CD4-positive, alpha-beta T cell (primary cell): Measurements from ENCODE around the gene EZH1. TPM values are rescaled to one million over a fixed set of nuclear protein-coding genes. Genes with fewer than 3 reads are reported as not detected.
"Not testable (repeated sequence)": the region's sequence is repeated elsewhere in the genome, so short reads cannot be mapped to it uniquely, and the experiment has no call there.

Experiments
- ATAC-seq: fragments of 200-7000 bp; cut with Tn5 transposase; one replicate; pipeline ENCODE4 v1.10.0; 2022; ENCODE audit warnings: mild to moderate bottlenecking; ENCODE audit not compliant: poor library complexity
- CTCF ChIA-PET: fragments of 350-600 bp; sonication (Branson Sonifier 250); formaldehyde crosslinking; loops from one replicate; lab custom pipeline; 2021; ENCODE audit warnings: antibody characterized with exemption, inconsistent platforms; lab: Charles Lee
- POLR2A ChIA-PET: fragments of 350-600 bp; sonication (Branson Sonifier 250); formaldehyde crosslinking; loops from one replicate; lab custom pipeline; 2021; ENCODE audit warnings: antibody characterized with exemption, inconsistent platforms; lab: Charles Lee
- DNase-seq, 14 experiments: peaks; one replicate each; pipeline ENCODE4 v3.0.0-alpha.2; 2013 to 2020; ENCODE audit warnings: mixed read lengths in 2 of 14
- H3K27ac ChIP-seq, 2 donors: one replicate each; pipeline versions ENCODE4 v1.5.1 to v1.7.0; 2013; ENCODE audit warnings: low read length in 2 of 2, low read depth in 1 of 2, mild to moderate bottlenecking in 1 of 2
- H3K27me3 ChIP-seq, 2 experiments: 1 replicate in 1 of 2; 2 replicates in 1 of 2; pipeline versions ENCODE4 v1.6.1 to v1.7.0; 2013; ENCODE audit warnings: low read length in 2 of 2, control low read depth in 1 of 2, mild to moderate bottlenecking in 1 of 2, moderate library complexity in 1 of 2; ENCODE audit not compliant: insufficient read depth in 2 of 2, control insufficient read depth in 1 of 2
- H3K36me3 ChIP-seq: one replicate; pipeline ENCODE4 v1.6.1; 2013; ENCODE audit warnings: low read length, control low read depth; ENCODE audit not compliant: insufficient read depth
- H3K4me1 ChIP-seq: one replicate; pipeline ENCODE4 v1.6.1; 2013; ENCODE audit warnings: low read length, control low read depth; ENCODE audit not compliant: insufficient read depth
- H3K4me3 ChIP-seq: one replicate; pipeline ENCODE4 v1.5.1; 2013; ENCODE audit warnings: mild to moderate bottlenecking, low read length, moderate library complexity
- H3K9me3 ChIP-seq, 2 experiments: 1 replicate in 1 of 2; 2 replicates in 1 of 2; pipeline versions ENCODE4 v1.6.1 to v1.7.0; 2013; ENCODE audit warnings: low read length in 2 of 2, mild to moderate bottlenecking in 2 of 2, control low read depth in 1 of 2, moderate library complexity in 1 of 2; ENCODE audit not compliant: control insufficient read depth in 1 of 2, insufficient read depth in 1 of 2
- H3K27ac Mint-ChIP-seq: one replicate; pipeline ENCODE4 v1.8.0; 2020; ENCODE audit warnings: mixed read lengths
- H3K27me3 Mint-ChIP-seq: one replicate; pipeline ENCODE4 v1.8.0; 2021; ENCODE audit warnings: mixed read lengths
- H3K36me3 Mint-ChIP-seq: one replicate; pipeline ENCODE4 v1.8.0; 2021; ENCODE audit warnings: low read depth, mixed read lengths
- H3K4me1 Mint-ChIP-seq: one replicate; pipeline ENCODE4 v1.8.0; 2021; ENCODE audit warnings: low read depth, mixed read lengths
- H3K4me3 Mint-ChIP-seq: one replicate; pipeline ENCODE4 v1.8.0; 2020; ENCODE audit warnings: mild to moderate bottlenecking, mixed read lengths
- H3K9me3 Mint-ChIP-seq: one replicate; pipeline ENCODE4 v1.8.0; 2020; ENCODE audit warnings: mixed read lengths
- intact Hi-C, 2 experiments: fragments of 100-400 bp; cut with DNase I in 1 of 2; cut with micrococcal nuclease in 1 of 2; formaldehyde crosslinking; loops; one replicate each; pipeline versions ENCODE4 v1.15.1 to v1.9.0; 2023 to 2025; cut with DNase I, micrococcal nuclease
- total RNA-seq, 174 experiments: library from RNA in 2 of 174; stranded (reverse) in 2 of 174; gene quantifications; one replicate each; pipeline ENCODE4 v1.2.3 and lab custom pipeline; 2021 to 2026
- TF ChIP-seq, protein P1 (sequence below): fragments of 200-600 bp; IDR thresholded peaks from one replicate; pipeline ENCODE4 v1.8.0; 2022; ENCODE audit warnings: antibody characterized with exemption, mild to moderate bottlenecking

EZH1 gene
- total RNA-seq, 2 experiments from 2014 or later = 73.3 to 76.1 TPM

DNA sequence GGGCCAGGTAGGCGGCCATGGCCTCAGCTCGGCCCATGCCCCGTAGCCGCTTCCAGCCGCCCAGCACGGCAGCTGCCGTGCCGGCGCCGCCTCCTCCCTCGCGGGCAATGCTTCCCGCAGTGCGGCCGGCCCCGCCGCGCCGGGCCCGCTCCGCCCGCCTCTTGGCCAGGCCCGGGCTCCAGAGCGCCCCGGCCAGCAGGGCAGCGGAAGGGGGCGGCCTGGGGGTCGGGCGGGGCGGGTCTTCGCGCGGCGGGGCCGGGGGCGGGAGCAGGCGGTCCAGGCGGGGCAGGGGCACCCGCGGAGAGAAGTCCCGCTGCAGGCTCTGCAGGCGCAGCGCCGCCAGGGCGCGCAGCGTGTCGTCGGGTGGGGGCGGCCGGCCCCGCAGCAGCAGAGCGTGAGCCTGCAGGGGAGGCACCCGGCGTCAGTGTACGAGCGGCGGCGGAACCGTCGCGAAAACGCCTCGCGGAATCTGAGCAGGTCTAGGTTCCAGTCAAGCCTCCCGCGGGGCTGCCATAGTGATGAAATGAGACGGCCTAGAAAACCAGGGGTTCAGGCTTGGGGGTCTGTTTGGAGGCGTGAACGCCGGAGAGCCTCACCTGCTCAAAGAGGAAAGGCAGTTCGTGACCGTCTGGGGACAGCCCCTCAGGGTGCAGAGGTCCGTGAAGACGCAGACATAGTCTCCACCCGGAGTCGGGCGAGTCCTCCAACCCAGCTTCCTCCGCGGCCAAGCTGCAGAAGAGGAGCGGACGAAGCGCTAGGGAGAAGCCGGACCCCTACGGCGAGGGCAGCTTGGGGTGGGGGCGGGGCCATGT is 74.7 kb downstream of the EZH1 start:
- Histone ChIP-seq H3K4me1 (peaks cover 43% of the 10 kb centered on the region), H3K9me3 (peaks cover 0 to 18% of the 10 kb centered on the region in 2 experiments), H3K27me3 (peaks cover 45 to 47% of the 10 kb centered on the region in 2 experiments), H3K27ac (no peak overlapping the region), H3K36me3 (peaks cover 3% of the 10 kb centered on the region), H3K4me3 (peak overlapping the region; percentile 49)
- Mint-ChIP-seq H3K27ac (no peak overlapping the region), H3K9me3 (no peaks in the 10 kb centered on the region), H3K36me3 (peaks cover 14% of the 10 kb centered on the region), H3K4me1 (peaks cover 28% of the 10 kb centered on the region), H3K4me3 (peak overlapping the region; percentile 78), H3K27me3 (peaks cover 38% of the 10 kb centered on the region)
- ChIA-PET POLR2A (interaction anchor here (1.6 kb wide), 1 partner anchor 9 kb away, joined by 4 read pairs; no protein-coding TSS in a partner anchor), CTCF (interaction anchor here (0.6 to 2.5 kb wide), 3 partner anchors 11 to 61 kb away, joined by 3 to 6 read pairs (median 3); partner anchors contain the start of gene TUBG1)
- intact Hi-C loops = loop anchor here in 1 of 2 experiments (10.0 kb wide), 1 partner anchor 1455 kb away; the partner anchor contains the start of gene HDAC5
- peak in 11 of 14 experiments; percentile 32 to 82 (median 46) for DNase-seq
- TF ChIP-seq, protein P1, sequence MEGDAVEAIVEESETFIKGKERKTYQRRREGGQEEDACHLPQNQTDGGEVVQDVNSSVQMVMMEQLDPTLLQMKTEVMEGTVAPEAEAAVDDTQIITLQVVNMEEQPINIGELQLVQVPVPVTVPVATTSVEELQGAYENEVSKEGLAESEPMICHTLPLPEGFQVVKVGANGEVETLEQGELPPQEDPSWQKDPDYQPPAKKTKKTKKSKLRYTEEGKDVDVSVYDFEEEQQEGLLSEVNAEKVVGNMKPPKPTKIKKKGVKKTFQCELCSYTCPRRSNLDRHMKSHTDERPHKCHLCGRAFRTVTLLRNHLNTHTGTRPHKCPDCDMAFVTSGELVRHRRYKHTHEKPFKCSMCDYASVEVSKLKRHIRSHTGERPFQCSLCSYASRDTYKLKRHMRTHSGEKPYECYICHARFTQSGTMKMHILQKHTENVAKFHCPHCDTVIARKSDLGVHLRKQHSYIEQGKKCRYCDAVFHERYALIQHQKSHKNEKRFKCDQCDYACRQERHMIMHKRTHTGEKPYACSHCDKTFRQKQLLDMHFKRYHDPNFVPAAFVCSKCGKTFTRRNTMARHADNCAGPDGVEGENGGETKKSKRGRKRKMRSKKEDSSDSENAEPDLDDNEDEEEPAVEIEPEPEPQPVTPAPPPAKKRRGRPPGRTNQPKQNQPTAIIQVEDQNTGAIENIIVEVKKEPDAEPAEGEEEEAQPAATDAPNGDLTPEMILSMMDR = no peak
- ATAC-seq = peak; percentile 86

DNA sequence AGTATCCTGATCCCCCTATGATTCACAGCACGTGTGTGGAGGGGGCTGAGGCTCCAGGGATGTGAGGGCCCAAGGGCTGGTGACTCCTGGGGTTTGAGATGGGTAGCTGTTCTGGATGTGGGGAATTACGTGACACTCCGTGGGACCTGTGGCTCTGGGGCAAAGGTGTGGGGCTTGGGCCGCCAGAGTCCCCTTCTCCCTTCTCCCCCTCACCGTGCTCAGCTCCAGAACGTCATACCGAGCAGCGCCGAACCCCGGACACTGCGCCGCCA is 75.2 kb downstream of the EZH1 start:
- Histone ChIP-seq H3K27me3 (peaks cover 39 to 44% of the 10 kb centered on the region in 2 experiments), H3K9me3 (peaks cover 0 to 18% of the 10 kb centered on the region in 2 experiments), H3K36me3 (peaks cover 3% of the 10 kb centered on the region), H3K4me3 (no peak overlapping the region), H3K27ac (no peak overlapping the region), H3K4me1 (peaks cover 39% of the 10 kb centered on the region)
- DNase-seq (no peak), ATAC-seq (no peak)
- peaks cover 23% of the 10 kb centered on the region for H3K4me1 Mint-ChIP-seq
- peak overlapping the region; percentile 6 for H3K4me3 Mint-ChIP-seq
- intact Hi-C loops = no loop called here
- H3K27me3 Mint-ChIP-seq = peaks cover 33% of the 10 kb centered on the region
- H3K36me3 Mint-ChIP-seq = peaks cover 14% of the 10 kb centered on the region
- ChIA-PET POLR2A (interaction anchor here (1.2 to 1.7 kb wide), 3 partner anchors 10 kb away, joined by 3 to 9 read pairs (median 4); partner anchors contain the start of gene TUBG2), CTCF (interaction anchor here (0.6 to 2.5 kb wide), 3 partner anchors 11 to 60 kb away, joined by 3 to 6 read pairs (median 3); partner anchors contain the start of gene TUBG1)
- TF ChIP-seq, protein P1 = no peak
- no peak overlapping the region for H3K27ac Mint-ChIP-seq
- H3K9me3 Mint-ChIP-seq = no peaks in the 10 kb centered on the region

DNA sequence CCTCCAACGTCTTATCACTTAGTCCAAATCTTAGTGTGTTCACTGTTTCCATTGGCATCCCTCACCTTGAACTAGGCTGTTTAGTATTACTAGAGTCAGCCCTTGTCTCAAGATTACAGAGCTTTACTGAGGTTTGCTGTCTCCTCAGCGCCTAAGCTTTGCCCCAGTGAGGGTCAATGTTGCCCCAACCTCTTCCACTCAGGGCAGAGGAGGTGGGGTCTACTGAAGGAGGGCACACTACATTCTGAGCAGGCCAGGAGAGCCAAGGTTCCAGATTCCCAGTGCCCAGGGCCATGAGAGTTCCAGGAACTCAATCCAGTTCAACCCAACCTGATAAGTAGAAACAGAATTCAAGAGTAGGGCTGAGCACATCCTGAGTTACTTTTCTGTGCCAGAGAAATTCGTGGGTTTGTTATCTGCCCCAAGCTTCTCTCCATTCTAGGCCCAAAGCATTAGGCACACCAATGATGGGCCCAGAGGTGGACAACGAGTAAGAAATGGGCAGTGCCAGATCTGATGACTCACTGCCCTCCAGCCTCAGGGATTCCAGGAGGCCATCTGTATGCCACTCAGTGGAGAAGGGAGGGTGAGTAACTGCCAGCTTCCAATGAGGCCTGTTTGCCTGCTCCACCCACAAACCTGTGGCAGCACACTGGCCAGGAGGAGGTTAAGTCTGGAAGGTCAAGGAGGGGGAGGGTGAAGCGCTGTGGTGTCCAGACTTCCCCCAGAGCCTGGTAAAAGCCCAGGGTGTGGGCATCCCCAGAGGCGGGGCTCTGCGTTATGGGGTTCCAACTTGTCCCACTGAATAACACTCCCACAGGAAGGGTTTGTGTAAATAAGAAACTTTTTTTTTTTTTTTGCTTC is 77.5 kb downstream of the EZH1 start:
- no peak overlapping the region for H3K4me3 Mint-ChIP-seq
- DNase-seq = no peak
- peaks cover 26% of the 10 kb centered on the region for H3K4me1 ChIP-seq
- H3K27me3 Mint-ChIP-seq = peaks cover 19% of the 10 kb centered on the region
- no peak overlapping the region for H3K27ac Mint-ChIP-seq
- no peak overlapping the region for H3K4me3 ChIP-seq
- H3K36me3 Mint-ChIP-seq = peaks cover 20% of the 10 kb centered on the region
- H3K27ac ChIP-seq = no peak overlapping the region
- ChIA-PET CTCF (interaction anchor here (0.5 kb wide), 1 partner anchor 312 kb away, joined by 3 read pairs; no protein-coding TSS in a partner anchor), POLR2A (no interaction called here)
- peaks cover 16 to 21% of the 10 kb centered on the region in 2 experiments for H3K27me3 ChIP-seq
- TF ChIP-seq, protein P1 = no peak
- intact Hi-C loops = no loop called here
- H3K4me1 Mint-ChIP-seq = peaks cover 17% of the 10 kb centered on the region
- H3K9me3 Mint-ChIP-seq = no peaks in the 10 kb centered on the region
- peaks cover 0 to 13% of the 10 kb centered on the region in 2 experiments for H3K9me3 ChIP-seq
- peaks cover 5% of the 10 kb centered on the region for H3K36me3 ChIP-seq
- ATAC-seq = no peak

DNA sequence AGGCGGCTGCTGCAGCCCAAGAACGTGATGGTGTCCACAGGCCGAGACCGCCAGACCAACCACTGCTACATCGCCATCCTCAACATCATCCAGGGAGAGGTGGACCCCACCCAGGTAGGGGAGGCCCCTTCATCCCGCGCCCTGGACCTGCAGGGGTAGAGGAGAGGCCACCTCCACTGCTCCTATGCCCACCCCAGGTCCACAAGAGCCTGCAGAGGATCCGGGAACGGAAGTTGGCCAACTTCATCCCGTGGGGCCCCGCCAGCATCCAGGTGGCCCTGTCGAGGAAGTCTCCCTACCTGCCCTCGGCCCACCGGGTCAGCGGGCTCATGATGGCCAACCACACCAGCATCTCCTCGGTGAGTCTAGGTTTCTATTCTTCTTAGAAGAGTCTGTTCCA is 78.7 kb downstream of the EZH1 start:
- intact Hi-C loops, H3K9me3 Mint-ChIP-seq, H3K4me3 Mint-ChIP-seq, DNase-seq, H3K4me1 Mint-ChIP-seq, H3K27ac ChIP-seq, POLR2A ChIA-PET, H3K27ac Mint-ChIP-seq, H3K27me3 ChIP-seq, ATAC-seq, H3K9me3 ChIP-seq, H3K36me3 ChIP-seq, H3K4me3 ChIP-seq, CTCF ChIA-PET: not testable (repeated sequence)
- H3K36me3 Mint-ChIP-seq = peaks cover 20% of the 10 kb centered on the region
- peaks cover 16% of the 10 kb centered on the region for H3K4me1 ChIP-seq
- H3K27me3 Mint-ChIP-seq = peaks cover 10% of the 10 kb centered on the region
